GF-D8 (cell line): ENCODE results near the gene LGI4.
"Not testable (repeated sequence)": the region's sequence is repeated elsewhere in the genome, so short reads cannot be mapped to it uniquely, and the experiment has no call there.

Experiments used
- DNase-seq: peaks from one replicate; lab custom pipeline; 2025; lab: John Stamatoyannopoulos, UW

Gene LGI4

DNA sequence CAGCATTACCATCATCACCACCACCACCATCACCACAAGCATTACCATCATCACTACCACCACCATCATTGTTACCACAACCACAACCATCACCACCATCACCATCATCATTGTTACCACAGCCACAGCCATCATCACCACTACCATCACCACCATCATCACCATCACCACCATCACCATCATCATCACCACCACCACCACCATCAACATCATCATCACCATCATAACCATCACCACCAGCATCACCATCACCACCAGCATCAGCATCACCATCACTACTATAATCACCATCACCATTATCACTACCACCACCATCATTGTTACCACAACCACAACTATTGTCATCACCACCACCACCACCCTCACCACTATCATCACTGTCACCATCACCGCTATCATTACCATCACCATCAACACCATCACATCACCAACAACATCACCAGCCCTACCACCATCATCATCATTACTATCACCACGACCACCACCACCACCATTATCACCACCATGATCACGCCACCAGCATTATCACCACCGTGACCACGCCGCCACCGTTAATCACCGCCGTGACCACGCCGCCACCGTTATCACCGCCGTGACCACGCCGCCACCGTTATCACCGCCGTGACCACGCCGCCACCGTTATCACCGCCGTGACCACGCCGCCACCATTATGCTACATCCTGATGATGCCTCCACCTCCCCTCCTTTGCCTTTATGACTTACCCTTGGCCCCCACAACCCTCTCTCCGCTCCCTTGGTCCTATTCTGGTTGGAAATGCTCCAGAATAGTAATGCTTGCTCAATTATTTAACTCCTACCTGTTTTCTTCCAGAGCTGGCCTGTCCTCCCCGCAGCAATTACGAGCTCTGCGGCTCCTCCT lies 29.2 kb downstream of the LGI4 start:
- DNase-seq = no peak

DNA sequence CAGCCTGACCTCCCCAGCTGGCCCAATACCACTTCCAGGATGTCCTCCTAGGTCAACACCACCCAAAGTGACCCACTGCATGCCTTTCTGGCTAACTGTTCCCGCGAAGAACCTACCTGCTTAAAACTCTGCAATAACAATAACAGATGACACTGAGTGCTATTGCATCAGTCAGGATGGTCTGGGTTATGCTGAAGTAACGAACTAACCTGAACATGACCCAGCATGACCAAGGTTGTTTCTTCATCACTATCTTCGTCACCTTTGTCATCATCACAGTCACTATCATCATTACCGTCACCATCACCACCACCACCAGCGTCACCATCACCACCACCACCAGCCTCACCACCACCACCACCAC lies 29.8 kb downstream of the LGI4 start:
- no peak for DNase-seq

DNA sequence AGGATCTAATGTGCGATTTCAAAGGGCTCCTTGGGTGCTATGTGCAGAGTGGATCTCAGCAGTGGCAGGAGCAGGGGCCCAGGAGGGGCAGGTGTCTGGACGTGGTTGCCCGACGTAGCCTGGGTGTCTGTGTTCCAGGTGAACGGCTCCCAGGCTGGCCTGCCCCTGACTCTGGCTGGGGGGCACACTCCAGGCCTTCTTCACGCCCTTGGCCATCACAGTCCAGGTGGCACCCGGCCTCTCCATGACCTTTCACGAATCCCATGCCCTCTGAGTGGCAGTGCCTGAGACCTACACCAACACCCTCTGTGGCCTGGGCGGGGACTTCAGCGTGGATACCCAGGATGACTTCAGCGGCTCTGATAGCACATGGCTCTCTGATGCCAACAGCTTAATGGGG lies 30.5 kb downstream of the LGI4 start:
- DNase-seq = no peak

DNA sequence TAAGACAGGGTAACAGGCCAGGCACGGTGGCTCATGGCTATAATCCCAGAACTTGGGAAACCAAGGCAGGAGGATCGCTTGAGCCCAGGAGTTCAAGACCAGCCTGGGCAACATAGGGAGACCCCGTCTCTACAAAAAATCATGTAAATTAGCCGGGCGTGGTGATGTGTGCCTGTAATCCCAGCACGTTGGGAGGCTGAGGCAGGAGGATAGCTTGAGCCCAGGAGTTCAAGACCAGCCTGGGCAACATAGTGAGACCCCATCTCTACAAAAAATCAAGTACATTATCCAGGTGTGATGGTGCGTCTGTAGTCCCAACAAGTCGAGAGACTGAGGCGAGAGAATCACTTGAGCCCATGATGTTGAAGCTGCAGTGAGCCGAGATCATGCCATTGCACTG lies 31.2 kb downstream of the LGI4 start:
- DNase-seq = not testable (repeated sequence)

DNA sequence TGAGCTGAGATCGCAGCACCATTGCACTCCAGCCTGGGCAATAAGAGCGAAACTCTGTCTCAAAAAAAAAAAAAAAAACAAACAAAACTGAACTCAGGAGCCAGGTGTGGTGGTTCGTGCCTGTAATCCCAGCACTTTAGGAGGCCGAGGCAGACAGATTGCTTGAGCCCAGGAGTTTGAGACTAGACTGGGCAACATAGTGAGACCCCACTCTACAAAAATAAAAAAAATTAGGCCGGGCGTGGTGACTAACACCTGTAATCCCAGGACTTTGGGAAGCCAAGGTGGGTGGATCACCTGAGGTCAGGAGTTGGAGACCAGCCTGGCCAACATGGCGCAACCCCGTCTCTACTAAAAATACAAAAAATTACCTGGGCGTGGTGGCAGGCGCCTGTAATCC lies 32.9 kb downstream of the LGI4 start:
- DNase-seq = not testable (repeated sequence)

DNA sequence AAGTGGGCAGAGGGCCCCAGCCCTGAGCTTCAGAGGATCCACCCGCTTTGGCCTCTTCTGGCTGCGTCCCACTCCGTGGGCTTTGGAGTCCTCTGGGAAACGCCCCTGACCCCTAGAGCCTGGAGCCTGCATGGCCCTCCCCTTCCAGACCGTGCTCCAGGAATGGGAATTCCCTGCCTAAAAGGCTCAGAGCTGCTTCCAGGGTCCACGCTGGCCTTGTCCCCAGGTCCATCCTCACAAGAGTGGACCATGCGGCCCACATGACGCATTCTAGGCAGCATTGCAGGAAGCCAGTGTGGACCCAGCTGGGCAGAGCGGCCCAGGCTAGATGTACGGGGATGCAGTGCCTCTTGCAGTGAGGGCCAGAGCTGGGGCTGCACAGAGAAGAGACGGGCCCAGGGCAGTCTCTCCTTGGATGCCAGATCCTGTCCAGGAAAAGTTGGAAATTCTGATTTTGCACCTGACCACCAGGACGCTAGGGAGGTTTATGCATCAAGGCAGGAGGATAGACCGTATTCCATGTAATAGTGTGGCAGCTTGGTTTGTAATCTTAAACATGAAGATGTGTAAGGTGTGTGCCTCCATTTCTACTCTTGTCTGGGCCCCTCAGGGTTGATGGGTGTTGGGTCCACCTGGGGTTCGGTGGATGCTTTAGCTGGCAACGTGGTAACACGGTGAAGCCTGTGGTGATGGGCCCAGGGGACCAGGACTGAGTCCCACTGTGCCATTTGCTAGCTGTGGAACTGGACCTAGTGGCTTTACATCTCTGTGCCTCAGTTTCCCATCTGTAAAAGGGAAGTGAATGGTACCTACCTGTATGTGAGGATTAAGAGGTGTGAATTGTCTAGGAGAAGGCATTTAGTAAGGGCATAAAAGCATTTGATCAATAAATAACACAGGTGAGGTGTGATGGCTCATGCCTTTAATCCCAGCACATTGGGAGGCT lies 34.0 kb downstream of the LGI4 start:
- DNase-seq = no peak

DNA sequence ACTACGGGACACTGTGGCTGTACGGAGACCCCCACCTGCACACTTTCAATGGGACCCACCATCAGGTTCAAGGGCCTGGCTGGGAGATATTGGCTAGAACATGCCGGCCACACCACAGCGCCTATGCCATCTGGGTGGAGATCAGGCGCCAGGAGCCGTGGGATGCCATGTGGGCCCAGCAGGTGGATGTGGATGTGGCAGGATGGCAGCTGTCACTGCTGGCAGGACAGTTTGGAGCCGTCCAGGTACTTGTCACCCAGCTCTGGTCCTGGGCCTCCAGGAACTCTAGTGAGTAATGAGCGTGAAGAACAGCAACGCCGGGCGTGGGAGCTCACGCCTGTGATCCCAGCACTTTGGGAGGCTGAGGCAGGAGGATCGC lies 35.0 kb downstream of the LGI4 start:
- DNase-seq = no peak

DNA sequence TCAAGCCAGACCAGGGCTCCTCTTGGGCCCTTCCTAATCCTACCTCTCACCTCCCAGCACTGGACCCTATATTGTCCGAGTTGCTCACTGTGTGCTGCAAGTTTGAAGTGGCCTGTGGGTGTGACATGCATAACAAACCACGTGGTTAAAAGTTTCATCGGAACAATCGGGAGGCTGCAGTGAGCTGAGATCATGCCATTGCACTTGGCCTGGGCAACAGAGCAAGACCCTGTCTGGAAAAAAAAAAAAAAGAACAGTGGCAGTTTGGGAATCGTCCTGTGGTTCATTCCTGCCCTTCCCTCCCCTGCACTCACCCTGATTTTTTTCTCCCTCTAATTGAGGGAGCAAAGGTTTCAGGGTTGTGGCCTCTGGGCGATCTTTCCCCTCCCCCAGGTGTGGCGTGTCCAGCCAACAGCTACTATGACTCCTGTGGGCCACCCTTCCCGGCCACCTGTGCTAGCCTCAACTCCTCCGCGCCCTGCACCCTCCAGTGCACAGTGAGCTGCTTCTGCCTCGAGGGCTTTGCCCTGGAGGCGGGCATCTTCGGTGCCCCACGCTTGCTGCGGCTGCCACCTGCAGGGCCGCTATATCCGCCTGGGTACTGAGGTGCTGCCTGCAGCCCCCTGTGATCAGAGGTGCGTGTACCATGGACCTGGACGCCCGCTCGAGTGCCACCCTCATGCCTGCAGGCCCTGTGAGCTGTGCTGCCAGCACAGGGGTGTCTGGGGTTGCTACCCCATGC lies 35.5 kb downstream of the LGI4 start:
- DNase-seq = no peak

DNA sequence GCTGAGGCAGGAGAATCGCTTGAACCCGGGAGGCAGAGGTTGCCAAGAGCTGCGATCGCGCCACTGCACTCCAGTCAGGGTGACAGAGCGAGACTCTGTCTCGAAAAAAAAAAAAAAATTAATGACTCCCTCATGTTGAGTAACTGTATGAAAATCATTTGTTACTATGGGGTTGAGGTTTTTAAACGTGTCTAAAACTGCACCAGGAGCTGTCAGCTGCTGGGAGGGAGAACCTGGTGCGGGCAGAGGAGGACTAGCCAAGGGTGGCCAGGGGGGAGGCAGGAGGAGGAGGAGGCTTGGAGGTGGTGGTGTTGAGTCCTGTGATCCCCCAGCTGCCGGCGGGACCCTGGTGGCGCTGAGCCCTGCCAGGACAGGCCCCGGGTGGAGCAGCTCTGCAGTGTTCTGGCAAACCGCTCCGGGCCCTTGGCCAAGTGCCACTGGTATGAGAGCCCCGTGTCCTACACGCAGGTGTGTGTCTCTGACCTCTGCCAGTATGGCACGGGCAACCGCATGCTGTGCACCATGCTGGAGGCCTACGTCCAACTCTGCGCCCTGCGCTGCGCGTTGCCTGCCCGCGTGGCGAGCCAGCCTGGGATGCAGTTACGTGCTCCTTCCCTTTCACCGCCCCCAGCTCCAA lies 36.3 kb downstream of the LGI4 start:
- DNase-seq = no peak

DNA sequence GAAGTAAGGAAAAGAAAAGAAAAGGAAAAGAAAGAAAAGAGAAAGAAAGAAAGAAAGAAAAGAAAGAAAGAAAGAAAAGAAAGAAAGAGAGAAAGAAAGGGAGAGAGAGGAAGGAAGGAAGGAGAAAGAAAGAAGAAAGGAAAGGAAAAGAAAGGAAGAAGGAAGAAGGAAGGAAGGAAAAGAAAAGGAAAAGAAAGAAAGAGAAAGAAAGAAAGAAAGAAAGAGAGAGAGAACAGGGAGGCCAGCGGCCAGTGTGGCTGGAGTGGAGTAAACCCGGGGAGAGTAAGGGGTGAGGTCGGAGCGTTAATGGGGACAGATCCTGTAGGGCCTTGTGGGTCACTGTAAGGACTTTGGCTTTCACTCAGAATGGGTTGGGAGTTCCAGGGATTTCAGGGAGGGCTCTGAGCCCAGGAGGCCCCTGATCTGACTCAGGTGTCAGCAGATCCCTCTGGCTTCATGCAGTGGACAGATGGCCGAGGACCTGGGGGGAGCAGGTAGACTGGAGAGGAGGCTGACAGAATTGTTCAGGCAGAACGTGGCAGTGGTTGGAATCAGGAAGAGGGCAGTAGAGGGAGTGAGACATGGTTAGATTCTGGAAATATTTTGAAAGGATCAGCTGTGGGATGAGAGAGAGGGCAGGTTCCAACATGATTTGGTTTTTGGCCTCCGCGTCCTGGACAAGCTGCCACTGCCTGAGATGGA lies 39.0 kb downstream of the LGI4 start:
- no peak for DNase-seq

DNA sequence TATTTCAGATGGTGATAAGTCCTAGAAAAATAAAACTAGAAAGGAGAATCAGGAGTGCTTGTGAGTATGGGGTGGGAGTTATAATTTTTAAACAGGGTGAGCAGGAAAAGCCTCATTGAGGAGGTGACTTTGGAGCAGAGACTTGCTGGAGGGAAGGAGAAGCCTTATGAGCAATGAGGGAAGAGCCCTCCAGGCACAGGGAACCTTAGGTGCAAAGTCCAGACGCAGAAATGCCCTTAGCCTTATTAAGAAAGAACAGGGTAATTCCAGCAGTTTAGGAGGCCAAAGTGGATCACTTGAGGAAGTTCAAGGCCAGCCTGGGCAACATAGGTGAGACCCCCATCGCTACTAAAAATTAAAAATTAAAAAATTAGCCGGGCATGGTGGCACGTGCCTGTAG lies 40.2 kb downstream of the LGI4 start:
- no peak for DNase-seq

DNA sequence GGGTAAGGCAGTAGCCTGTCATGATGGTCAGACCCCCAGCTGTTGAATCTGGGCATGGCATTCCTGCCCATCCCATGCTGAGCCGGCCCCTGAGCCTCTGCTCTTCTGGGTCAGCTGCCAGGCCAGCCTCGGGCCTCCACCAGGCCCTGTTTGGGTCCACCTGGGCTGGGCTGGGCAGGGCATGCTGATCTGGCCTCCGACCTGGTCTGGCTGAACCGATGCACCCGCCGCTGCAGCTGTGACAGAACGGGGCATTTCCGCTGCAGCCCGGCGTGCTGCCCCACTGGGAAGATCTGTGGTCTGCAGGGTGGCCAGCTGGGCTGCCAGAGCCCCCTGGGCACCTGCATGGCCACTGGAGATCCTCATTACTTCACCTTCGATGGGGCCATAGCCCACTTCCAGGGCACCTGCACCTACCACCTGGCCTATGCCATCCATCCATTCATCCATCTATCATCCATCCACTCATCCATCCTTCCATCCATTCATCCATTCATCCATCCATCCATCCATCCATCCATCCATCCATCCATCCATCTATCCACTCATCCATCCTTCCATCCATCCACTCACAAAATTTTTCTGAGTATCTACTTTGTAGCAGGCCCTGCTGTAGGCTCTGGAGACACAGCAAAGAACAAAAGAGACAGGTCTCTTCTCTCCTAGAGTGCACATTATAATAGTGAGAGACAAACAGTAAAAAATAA lies 40.8 kb downstream of the LGI4 start:
- DNase-seq = no peak

DNA sequence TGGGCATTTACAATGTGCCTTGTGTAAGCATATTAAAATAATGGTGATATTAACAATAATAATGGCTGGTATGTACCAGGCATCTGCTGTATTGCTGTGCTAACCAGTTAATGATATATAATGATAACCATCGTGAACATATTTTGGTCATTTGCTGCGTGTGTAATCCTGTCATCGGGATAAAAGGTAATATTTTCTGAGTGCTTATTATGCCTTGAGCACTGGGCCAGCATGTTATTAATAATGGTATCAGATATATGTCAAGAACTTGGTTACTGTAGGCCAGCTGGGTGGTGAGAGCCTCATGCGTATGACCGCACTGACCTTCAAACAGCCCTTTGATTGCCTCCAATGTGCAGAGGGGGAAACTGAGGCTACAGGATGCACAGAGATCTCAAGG lies 41.4 kb downstream of the LGI4 start:
- no peak for DNase-seq

DNA sequence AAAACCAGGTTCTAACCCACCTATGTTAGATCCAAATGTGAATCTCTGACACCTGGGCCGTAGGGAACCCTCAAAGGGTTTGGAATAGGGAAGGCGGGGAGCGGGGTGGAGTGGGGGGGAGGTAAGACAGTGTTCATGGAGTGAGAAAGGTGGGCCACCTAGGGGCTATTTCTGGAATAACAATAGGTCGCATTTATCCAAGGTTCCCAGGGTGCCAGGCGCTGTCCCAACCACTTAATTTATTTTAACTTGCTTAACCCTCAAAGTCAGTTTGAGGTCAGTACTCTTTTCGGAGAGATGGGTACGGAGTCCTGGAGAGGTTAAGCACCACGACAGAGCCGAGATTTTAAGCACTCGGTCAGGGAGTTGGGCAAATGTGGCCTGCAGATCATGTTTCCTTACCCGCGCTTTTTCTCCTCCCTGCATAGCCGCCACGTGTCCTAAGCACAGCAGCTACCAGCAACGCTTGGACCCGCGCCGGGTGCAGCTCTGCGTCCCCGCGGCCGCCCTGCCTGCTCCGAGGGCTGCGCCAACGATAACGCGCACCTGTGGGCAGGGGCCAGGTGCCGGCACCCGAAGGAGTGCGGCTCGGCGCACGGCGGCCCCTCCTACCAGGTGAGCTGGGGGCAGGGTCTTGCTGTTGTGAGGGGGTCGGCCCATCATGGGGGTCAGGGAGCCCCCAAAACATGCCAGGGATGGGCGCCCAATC lies 44.2 kb downstream of the LGI4 start:
- DNase-seq = no peak

DNA sequence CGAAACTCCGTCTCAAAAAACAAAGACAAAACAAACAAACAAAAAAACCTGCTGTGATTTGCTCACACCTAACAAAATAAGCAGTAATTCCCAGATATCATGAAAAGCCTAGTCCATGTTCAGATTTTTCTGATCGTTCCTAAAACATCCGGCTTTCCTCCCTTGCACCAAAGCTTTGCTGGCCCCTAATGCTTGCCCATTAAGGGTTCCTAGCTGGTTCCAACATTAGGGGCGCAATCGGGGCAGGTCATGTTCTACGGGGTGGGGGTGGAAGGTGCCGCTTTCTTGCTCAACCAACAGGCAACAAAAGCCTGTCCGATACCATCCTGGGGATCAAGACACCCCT lies 44.7 kb downstream of the LGI4 start:
- no peak for DNase-seq

DNA sequence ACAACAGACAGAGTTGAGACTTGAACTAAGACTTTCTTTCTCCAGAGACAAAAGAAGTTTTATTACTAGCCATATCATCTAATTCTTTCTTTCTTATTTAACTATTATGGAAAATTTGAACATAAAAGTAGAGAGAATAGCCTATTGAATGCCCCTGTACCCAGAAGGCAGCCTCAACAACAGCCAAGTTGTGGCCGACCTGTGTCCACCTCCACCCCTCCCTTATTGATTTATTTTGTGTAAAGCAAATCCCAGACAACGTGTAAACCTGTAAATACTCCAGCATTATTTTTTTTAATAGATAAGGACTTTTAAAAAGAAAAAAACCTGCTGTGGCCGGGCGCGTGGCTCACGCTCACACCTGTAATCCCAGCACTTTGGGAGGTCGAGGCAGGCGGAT lies 45.3 kb downstream of the LGI4 start:
- no peak for DNase-seq

DNA sequence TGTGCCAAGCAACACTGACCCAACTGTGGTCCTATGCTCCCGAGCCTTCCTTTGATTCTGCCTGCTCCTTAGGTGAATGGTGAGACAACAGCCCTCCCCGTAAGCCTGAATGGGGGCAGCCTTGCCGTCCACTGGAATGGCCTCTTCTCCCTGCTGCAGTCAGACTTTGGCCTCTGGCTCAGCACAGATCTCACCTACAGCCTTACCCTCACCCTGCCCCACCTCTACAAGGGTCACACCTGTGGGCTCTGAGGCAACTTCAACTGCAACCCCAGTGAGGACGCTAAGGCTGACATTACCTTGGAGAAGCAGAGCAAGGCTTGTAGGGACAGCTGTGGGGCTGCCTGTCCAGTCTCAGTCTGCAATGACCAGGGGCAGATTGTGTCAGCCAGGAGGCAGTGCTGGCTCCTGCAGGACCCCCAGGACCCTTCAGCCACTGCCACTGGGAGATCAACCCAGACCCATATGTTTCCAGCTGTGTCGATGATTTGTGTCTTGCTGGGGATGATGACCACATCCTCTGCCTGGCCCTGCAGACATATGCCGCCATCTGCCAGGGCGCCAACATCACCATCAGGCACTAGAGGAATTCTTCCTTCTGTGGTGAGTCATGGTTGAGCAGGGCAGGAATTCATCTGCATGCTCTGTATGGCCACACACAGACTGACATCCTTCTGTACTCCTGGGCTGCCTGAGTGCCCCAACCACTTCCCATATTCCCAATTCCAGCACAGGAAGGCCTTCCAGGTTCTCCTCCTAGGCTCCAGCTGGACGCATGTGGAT lies 46.5 kb downstream of the LGI4 start:
- no peak for DNase-seq

DNA sequence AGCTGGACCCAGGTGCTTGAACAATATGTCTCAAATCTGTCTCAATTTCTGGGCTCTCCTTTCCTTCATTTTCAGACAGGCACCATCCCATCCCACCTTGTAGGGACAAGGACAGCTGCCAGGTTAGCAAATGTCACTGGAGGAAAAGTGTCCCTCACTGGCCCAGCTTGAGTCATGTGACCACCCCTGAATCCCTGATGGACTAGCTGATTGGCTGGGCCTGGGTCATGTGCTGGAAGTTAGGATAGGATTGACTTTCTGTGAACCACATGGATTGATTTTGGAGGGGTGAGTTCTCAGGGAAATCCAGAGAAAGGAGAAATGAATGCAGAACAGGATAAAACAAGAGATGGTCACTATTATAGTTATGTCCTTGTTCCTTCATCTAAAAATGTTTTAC lies 47.5 kb downstream of the LGI4 start:
- no peak for DNase-seq

DNA sequence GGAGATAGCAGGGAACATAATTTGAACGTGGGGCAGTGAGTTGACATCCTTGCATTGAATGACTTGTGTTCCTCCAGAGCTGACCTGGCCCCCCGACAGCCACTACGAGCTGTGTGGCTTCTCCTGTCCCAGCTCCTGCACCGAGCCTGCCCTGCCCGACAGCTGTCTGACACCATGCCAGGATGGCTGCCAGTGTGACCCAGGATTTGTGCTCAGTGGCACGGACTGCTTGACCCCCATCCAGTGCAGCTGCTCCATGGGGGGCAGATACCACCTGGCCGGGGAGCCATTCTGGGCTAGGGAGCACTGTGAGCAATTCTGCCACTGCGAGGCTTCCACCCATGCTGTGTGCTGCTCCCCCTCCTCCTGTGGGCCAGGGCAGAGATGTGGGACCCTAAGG lies 48.4 kb downstream of the LGI4 start:
- no peak for DNase-seq
